Measurements from ENCODE around the gene OR8J1.
"Not testable (repeated sequence)": the region's sequence is repeated elsewhere in the genome, so short reads cannot be mapped to it uniquely, and the experiment has no call there.

Gene OR8J1, protein sequence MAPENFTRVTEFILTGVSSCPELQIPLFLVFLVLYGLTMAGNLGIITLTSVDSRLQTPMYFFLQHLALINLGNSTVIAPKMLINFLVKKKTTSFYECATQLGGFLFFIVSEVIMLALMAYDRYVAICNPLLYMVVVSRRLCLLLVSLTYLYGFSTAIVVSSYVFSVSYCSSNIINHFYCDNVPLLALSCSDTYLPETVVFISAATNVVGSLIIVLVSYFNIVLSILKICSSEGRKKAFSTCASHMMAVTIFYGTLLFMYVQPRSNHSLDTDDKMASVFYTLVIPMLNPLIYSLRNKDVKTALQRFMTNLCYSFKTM

DNA sequence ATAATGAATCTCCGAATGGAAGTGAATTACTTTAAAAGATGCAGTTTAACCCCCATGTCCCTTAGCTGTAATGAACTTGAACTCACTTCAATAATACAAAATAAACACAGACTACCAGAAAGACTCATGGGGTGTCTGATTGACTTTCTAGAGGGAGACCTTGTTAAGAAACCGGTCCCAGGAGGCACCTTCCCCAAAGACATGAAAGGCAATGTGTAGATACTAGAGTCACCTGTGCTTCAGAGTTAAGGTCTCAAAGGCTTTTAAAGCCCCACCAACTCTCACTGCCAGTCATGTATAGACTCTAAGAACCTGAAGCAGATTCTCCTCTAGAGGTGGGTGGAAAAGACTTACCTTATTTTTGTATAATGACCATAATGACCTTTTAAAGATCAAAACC is at the start of gene OR8J1:
Gene OR8J1 (plus strand): TSS at position 301 of the 400 bp plus-strand sequence. CDS start 5,956 bp downstream, outside the sequence.
- DNase-seq (ENCODE audit: low read depth) = no peak

DNA sequence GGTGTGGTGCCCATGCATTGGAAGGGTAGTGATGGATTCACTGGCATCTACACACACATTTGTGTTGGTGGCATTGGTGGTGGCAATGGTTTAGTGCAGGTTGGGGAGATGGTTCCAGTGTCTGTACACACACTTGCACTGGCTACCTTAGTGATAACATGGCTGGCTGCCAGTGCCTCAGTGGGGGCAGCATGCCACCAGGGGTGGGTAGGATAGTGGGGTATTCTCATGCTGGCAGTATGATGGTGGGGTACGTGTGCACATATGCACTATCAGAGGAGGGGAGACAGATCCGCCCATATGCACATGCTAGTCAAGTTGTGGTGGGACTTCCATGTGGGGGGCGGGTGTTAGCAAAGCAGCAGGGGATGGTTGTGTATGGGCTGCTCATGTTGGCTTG is 46.3 kb upstream of the OR8J1 start:
- DNase-seq (ENCODE audit: low read depth) = no peak

DNA sequence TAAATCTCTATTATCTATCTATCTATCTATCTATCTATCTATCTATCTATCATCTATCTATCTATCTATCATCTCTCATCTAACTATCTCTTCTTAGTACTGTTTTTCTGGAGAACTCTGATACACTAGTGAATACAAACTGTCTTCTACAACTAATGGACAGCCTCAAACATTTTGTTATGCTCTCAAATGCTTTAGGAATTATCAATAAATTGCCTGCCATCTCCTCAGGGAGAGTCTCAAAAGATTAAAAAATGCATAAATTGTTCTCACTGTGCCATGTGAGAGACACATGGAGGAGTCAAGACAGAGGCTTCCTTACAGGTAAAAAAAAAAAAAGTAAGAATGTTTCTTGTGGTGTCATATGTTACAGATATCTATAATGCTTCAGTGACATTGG is 39.2 kb upstream of the OR8J1 start, which contains the start of gene OR8K3:
Gene OR8K3 (plus strand): TSS at position 301 of the 400 bp plus-strand sequence. CDS start 3,163 bp downstream, outside the sequence.
- DNase-seq (ENCODE audit: low read depth) = no peak

DNA sequence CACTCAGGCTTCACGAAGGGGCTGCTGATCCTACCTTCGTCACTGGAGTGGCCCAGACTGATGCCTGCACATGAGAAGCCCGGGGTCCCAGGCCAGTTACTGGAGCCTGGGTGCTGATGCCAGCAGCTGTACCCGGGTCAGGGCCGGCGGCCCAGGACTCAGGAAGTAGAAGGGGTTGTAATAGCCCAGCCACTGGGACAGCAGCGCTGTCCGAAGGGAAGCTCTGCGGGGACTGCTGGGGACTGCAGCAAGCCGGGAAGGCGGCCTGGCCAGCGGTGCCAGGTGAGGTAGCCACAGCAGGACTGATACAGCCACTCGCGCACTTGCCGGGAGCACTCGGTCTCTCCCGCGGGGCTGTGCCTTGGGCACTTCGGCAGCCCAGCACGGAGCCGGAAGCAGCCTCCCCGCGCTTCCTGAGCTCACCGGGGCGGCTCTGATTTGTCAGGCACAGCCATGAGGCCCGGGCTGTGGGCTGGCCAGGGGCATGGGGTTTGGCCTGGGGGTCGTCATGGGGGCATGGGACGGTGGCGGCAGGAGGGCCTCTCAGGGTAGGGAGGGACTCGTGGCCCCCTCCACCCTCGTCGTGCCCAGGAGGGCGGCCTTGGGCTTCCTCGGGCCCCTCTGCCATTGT is 22.1 kb upstream of the OR8J1 start:
- DNase-seq (ENCODE audit: low read depth) = no peak

DNA sequence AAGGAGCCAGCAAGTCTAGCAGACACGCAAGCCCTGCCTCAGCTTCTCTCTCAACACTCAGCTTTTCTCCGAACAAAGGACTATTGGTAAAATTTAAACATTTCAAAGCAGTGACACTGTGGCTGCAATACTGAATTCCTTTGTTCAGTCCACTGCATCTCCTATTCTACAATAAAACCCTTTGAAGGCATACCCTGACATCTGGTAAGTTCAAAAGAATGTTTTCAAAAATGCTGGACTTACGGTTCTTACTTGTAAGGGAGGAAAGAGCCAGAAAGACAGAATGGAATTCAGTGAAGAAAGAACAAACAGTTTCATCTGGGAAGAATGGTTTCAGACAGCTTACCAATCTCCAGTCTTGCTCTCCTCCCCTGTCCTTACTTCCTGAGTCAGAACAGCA is 20.9 kb upstream of the OR8J1 start:
- no peak for DNase-seq (ENCODE audit: low read depth)

DNA sequence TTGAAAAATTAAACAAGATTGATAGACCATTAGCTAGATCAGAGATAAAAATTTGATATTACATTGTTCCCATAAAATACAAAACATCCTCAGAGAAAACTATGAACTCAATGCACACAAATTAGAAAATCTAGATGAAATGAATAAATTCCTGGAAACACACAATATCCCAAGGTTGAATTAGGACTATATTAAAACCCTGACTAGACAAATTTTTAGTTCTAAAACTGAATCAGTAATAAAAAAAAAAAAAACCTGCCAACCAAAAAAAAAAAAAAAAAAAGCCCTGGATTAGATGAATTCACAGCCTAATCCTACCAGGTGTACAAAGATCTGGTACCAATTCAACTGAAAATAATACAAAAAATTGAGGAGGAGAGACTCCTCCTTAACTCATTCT is 13.8 kb upstream of the OR8J1 start:
- DNase-seq (ENCODE audit: low read depth) = no peak

DNA sequence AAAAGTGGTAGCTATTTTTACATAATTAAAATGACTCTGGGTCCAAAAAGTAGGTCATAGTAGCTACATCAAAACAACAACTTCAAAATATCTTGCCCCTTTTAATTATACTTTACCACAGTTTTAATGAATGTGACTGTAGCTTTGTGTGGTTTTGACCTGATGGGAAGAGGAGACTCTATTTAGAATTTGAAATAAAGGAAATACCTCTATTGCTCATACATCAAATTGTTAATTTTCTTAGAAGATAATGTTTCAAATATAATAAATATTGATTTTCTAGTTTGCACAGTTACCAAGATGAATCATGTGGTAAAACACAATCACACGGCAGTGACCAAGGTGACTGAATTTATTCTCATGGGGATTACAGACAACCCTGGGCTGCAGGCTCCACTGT is 8.4 kb upstream of the OR8J1 start, which contains the start of gene OR8K1:
Gene OR8K1 (plus strand): TSS at position 301 of the 400 bp plus-strand sequence. CDS start 0 bp downstream, at position 301.
- no peak for DNase-seq (ENCODE audit: low read depth)

DNA sequence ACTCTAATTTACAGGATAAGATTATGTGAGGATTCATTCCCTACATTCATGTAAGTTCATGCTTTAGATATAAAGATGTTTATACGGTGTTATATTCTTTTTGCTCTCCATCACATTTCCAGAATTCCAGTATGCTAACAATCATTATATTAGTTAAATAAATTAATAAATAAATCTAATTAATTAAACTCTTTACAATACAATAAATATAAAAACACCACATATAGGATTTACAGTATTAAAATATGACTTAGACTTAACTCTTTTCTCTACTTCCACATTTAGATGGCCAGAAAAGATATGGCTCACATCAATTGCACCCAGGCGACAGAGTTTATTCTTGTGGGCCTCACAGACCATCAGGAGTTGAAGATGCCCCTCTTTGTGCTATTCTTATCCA is 21.2 kb downstream of the OR8J1 start, which contains the start of gene OR8U1:
Gene OR8U1 (plus strand): TSS at position 301 of the 400 bp plus-strand sequence. CDS start 0 bp downstream, at position 301.
- no peak for DNase-seq (ENCODE audit: low read depth)

DNA sequence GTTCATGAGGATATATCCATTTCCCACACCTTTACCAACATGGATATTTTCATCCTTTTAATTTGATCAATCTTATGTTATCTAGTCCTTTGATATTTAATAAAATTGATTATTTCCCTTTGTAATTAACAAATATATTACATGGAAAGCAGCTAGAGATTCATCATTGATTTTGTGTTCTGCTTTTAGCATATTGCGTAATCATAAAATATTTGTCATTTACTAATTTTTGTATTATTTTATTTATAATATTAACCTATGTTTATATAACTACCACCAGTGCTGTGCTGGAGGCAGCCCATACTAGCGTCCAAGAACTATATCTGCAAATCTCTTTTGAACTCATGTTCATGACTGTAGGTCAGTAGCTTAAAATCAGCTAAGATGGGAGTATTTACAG is 26.0 kb downstream of the OR8J1 start:
- no peak for DNase-seq (ENCODE audit: low read depth)

DNA sequence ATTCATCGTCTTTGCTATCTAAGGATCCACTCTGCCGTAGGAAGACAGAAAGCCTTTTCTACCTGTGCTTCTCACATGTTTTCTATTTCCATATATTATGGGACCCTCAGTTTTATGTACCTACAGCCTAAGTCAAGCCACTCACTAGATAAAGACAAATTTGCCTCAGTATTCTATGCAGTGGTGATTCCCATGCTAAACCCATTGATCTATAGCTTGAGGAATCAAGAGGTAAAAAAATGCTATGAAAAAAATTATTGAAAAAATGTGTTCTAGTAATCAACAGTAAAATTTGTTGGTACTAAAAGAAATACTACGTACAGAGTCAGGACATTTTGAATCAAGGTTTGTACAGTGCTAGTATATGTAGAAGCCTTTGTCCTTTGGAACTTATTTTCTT is 40.3 kb downstream of the OR8J1 start:
- DNase-seq (ENCODE audit: low read depth) = no peak

DNA sequence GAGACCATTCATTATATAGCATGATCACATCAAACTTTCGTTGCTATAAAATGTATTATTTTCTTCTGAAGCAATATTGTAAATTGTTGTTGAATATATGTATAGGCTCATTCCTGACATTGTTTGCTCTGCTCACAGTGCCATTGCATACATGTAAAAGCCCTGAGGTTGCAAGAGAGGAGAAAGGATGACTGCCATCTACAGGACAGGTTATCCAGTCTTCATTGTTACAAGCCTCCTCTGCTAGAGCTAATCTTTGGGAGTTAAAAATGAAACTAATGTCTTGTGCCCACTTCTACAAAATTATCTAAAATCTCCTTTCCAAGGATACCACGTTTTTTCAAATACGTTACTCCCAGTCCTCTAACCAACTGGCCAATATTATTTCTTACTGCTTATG is 42.0 kb downstream of the OR8J1 start:
- no peak for DNase-seq (ENCODE audit: low read depth)

DNA sequence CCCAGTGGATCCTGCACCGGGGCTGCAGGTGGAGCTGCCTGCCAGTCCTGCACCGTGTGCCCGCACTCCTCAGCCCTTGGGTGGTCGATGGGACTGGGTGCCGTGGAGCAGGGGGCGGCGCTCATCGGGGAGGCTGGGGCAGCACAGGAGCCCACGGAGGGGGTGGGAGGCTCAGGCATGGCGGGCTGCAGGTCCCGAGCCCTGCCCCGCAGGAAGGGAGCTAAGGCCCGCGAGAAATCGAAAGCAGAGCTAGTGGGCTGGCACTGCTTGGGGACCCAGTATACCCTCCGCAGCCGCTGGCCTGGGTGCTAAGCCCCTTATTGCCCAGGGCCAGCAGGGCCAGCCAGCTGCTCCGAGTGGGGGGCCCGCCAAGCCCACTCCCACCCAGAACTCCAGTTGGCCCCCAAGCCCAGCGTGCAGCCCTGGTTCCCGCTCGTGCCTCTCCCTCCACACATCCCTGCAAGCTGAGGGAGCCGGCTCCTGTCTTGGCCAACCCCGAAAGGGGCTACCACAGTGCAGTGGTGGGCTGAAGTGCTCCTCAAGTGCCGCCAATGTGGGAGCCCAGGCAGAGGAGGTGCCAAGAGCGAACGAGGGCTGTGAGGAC is 47.9 kb downstream of the OR8J1 start:
- not testable (repeated sequence) for DNase-seq (ENCODE audit: low read depth)

DNA sequence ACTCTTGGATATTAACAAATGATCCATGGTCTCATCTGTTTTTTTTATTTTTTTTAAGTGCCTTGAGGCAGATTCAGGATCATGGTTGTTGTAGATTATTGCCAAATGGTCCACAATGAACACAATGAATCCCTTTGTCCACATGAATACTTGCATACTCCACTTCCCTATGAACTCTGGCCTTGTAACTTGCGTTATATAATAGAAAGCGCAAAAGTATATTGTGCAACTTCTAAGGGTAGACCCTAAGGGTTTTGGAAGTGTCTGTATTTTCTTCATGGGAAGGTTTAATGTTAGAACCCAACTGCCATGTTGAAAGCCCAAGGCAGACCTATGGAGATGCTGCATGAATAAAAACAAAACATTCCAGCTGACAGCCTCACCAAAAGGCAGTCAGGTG is 50.3 kb downstream of the OR8J1 start:
- DNase-seq (ENCODE audit: low read depth) = no peak

DNA sequence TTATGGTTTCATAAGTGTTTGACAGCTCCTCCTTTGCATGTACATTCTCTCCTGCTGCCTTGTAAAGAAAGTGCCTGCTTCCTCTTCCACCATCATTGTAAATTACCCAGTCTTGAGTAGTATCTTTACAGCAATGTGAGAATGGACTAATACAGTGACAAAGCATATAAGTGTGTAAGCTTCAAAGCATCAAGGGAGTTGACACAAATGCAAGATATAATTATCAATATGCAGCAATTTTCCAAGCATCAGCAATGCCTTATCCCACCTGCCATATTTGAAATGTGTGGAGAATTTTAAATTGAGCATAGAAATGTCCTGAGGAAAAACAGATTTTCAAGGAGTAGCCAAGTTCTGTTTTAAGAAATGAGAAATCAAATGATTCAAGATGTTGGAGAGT is 56.7 kb downstream of the OR8J1 start:
- DNase-seq (ENCODE audit: low read depth) = no peak
